GM19043 (cell line): Measurements from ENCODE around the gene DGKD.

ENCODE experiments used
- ATAC-seq: cut with Tn5 transposase; IDR thresholded peaks from one replicate; pipeline ENCODE4 v1.9.1; 2021; ENCODE audit warnings: low read depth; ENCODE audit not compliant: unreplicated experiment

The DGKD gene

DNA sequence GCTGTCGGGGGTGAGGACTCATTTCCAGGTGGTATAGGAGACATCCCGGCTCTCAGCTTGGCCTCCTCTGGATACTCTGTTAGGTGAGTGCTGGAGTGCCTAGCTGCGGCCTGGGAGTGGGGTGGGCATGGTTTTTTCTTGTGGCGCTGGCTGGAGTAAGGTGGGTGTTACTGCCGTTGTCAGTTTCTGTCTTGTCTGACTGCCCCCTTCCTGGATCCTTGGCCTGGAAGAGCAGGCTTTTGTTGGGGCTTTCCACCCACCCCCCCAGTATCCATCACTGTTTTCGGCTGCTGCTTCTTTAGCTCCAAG, 69.2 kb downstream of the DGKD start:
- no peak for ATAC-seq

DNA sequence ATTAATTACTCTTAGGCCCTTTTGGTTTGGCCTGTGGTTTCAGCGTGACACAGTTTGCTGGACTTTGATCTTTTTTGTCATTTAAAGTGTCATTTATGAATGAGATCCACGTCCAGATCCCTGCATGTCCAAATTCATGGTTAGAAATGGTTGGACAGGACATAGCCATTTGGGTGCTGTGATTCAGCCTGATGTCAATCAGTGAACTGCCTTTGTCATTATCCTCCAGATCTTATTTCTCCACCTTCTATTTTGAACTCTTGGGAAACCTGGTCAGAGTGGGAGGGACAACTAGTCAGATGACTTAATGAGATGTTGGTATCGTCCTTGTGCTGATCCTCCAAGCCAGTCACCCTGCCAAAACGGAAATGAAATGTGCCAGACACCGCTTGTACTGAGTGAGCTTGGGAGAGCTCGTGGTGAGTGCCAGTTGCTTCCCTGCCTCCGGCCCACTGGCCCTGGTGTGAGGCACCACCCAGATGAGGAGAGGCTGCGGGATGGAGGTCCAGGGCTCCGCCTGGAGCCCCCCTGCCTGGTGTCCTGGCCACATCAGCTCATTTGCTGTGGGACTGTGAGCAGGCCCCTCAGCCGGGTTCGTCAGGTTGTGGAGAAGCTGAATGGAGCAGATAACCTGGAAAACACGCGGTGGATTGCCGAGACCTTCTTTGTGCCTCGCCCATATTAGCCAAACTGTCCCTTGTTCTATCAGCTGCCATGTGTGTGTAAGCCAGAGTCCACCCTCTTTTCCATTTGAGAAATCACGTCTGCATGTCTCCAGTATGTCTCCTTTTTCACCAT, 70.1 kb downstream of the DGKD start:
- ATAC-seq: no peak

DNA sequence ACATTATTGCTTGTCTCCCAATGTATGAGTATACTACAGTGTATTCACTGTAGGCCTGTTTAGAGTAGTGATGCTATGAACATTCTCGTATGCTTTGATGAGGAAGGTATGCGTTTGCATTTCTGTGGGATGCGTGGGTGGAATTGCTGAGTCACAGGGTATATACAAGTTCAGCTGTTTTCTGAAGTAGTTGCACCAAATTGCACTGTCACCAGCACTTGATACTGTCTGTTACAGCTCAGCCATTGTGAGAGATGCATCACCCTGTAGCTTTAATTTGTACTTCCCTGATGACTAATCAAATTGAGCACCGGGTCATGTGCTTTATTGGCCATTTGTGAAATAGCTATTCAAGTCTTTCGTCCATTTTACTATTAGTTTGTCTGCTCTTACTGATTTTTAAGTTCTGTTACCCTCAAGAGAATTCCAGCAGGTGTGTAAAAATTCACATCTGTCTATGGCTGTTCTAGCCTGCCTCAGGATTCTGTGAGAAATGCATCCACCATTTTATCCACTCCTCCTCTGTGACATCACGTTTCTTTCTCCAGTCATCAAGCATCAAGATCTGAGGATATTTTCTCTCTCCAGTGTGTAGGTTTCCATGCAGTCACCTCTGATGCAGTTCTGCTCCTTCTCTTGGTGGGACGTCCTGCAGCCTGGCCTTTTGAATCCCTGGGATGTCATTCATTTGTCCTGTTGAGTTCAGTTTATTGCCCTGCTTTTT, 72.5 kb downstream of the DGKD start:
- ATAC-seq: no peak

DNA sequence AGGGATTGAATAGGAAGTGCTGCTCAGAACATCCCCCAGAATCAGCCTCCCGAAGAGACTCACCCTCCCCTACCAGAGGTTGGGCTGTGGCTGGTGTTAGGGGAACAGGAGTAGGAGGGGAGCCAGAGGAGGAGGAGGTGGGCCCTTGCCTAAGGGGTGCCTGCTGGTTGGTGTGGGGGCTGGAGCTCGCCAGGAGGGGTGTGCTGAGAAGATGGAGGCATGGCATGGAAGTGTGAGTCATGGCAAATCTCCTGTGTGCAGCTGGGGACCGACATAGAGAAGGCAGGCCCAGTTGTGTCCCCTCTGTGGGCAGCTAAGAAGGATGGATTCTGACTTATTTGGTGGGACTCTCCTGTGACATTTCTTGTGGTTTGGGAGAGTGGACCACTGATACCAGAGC, 73.7 kb downstream of the DGKD start:
- ATAC-seq: no peak

DNA sequence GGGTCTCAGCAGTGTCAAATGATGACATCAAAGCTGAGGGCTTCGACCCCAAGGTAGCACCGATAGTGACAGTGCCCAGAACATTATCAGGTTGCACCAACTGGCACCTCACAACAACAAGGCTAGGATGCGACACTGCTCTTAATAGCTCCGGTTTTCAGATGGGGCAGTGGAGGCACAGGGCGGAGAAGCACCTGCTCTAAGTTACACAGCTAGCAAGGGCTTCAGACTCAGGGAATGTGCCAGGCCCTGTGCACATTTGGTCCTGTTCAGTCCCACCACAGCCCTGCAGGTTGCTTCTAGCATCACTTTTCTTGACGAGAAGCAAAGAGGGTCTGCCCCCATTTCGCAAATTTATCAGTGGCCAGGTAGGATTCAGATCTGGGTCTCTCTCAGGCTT, 74.1 kb downstream of the DGKD start:
- no peak for ATAC-seq

DNA sequence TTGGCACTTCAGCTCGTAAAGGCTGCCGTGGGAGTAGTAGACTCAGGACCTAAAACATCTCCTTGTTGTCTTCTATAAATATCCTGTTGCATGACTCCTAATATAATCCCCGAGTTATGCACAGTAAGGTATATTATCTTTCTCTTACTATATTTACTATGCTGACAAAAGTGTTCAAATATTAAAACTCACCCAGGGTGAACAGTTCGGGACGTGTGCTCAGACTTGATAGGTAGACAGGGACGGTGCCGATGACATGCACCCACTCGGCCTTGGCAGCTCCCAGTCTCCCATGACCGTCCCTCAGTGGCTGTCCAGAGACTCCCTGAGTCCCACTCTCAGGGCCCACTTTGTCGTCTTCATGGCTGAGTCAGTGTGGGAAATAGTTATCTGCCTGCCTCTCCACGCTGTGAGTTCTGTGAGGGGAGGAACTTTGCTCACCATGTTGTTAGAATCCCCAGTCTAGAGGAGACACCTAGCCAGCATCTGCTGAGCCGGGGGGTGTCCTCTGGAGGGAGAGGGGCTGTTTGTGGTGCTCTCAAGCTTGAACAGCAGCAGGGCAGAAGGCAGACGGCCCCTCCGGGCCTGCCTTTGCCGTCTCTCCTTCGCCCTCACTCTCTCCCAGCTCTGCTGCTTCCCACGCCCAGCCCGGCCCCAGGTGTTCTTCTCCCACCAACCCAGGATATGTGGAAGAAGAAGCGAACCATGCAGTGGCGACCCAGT, 75.0 kb downstream of the DGKD start:
- no peak for ATAC-seq

DNA sequence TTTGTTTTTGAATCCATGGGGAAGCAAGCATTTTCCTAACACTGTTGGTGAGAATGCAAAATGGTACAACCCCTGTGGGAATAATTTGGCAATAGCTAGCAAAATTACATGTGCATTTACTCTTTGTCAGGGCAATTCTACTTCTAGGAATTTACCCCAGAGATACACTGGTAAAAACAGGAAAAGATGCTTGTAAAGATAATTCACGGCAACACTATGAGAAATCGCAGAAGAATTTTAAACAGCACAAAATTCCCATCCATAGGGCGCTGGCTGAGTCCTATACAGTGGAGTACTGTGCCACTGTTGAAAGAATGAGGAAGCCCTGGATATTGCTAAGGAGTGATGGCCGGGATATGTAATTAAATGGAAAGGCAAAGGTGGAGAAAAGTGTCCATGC, 75.8 kb downstream of the DGKD start:
- ATAC-seq: no peak

DNA sequence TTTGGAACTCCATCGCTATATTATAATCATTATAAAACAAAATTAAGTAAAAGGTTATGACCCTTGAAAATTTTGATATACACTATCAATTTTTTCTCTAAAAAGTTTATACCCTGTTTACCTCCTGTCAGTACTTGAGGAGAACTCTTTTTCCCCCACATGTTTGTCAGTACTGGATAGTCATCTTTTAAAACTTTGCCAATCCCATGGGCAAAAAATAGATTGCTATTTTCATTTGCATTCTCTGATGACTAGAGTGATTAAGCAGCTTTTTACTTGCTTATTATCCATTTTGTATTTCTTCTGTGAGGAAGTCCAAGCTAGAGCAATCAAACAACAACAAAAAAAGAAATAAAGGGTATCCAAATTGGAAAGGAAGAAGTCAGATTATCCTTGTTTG, 76.4 kb downstream of the DGKD start:
- no peak for ATAC-seq

DNA sequence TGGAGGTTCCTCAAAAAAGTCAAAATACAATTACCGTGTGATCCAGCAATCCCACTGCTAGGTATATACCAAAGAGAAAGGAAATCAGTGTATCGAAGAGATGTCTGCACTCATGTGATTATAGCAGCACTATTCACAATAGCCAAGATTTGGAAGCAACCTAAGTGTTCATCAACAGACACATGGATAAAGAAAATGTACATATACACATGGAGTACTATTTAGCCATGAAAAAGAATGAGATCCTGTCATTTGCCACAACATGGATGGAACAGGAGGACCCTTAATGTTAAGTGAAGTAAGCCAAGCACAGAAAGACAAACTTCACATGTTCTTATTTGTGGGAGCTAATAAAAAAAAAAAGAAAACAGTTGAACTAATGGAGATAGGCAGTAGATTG, 78.7 kb downstream of the DGKD start:
- no peak for ATAC-seq

DNA sequence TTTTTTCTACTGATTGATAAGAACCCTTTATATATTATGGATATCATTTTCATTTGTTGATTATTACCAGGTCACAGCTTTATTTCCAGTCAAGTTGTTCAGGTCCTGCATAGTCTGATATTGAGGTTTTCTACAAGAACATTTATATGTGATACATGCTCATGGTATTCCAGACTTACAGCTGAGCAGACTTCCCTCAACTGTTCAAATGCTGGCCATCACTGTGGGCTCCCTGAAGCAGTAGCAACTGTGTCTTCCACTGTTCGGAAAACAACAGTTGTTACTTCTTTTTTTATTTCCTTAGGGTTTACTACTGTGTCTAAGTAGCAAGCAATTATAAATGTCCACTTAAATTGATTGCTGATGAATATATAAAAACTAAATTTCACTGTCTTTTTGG, 79.5 kb downstream of the DGKD start:
- ATAC-seq: no peak

DNA sequence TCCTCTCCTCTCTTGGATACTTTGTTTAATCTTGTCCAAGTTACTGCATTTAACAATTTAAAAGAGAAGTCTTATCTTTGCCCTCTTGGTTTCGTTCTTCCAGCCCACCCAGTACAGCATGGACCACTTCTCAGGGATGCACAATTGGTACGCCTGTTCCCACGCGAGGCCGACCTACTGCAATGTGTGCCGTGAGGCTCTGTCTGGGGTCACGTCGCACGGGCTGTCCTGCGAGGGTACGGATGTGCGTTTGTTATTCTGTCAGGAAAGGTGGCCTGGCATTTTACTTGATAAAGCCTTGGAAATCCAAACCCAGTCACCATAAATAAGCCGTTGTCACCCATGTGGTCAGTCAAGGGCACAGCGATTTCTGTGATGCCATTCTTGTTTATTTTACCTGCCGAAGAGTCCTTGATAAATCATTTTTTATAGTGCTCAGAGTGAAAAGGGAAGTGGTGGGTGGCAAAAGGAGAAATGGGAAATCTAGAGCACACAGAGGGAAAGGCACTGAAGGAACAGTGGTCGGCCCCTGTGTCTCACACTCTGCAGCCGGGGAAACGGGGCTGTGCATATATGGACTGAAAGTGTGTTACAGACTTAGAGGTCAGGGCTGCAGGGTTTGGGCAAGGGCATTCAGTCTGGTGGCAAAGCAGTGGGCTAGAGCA, 80.5 kb downstream of the DGKD start:
- ATAC-seq: no peak

DNA sequence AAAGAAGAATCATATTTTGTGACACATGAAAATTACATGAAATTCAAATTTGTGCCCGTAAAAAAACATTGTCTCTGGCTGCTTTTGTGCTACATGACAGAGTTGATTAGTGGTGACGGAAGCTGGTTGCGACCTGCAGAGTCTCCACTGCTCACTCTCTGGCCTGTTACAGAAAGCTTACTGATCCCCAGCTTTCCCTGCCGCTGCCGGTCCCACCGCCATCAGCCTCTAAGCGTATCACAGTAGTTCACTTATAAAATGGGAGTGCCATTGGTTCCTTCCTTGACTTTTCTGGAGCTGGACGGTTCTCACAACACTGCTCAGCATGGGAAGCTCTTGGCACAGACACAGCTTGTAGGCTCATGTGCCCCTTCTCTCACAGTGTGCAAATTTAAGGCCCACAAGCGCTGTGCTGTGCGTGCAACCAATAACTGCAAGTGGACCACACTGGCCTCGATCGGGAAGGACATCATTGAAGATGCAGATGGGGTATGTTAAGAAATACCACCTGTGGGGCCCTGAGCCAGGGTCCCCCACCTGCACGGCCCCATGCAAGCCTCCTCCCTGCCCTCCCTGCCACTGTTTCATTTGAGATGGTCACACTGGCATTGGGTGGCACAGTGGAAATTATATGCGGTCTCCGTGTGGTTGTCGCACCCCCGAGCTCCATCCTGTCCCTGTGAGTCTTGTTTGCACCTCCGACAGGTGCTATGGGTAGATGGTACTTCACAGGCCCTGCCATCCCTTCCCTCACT, 81.3 kb downstream of the DGKD start:
- ATAC-seq: no peak

DNA sequence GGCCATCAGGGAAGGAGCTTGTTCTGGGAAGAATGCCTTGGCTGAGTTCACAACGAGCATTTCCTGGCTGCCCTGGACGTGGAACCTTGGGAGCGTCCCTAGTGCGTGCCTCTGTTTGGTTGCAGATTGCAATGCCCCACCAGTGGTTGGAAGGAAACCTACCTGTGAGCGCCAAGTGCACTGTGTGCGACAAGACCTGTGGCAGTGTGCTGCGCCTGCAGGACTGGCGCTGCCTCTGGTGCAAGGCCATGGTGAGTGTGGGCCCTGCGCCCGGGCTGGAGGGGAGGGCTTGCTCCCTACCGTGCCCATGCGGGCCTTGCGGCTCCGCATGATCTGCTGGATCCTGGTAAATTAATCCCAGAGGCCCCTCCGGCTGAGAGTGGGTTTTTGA, 81.9 kb downstream of the DGKD start:
- ATAC-seq: no peak

DNA sequence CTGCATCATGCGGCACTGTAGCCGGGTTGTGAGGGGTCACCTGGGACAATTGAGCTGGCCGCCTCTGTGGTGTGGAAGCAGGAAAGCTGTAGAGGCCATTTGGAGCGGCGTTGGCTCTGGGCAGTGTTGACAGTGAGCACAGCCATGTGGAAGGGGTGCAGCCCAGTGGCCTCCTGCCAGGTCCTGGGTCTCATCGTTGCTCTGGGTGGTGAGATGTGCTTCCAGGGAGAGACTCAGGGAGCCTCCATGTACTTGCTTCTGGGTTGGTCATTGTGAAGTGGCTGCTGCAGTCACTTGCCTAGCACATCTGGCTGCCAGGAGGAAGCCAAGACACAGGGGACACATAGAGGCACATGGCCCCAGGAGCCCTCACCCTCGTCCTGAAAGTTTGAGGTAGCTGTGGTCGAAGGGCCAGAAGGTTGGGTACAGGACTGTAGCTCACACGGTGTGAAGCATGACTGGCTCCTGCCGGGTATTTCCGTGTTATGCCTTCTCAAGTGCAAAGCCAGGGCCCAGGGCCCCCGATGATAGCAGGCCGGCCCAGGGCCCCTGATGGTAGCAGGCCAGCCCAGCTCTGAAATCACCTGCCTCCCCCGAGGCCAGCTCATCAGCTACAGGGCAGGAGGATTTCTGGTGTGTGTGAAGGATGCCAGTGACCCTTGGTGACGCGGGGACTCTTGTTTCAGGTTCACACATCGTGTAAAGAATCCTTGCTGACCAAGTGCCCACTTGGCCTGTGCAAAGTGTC, 82.6 kb downstream of the DGKD start:
- ATAC-seq: no peak

DNA sequence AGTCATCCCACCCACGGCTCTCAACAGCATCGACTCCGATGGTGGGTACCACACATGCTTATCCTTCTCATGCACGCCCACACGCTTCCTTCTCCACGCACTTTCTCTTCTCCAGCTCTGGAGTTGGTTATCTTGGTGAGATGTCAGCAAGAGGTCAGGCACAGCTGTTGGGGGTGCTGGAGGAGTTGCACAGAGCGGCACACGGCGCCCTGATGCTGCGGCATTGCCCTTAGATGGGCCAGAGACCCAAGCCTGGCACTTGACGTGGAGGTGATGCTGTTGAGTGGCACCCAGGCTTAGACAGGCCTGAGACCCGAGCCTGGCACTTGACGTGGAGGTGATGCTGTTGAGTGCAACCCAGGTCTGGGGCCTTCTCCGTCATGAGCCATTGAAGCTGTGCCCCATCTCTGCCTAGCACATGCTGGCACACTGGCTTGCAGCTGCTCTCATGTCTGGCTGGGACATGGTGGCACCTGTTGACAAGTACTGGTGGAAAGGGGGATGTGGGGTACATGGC, 83.2 kb downstream of the DGKD start:
- no peak for ATAC-seq

DNA sequence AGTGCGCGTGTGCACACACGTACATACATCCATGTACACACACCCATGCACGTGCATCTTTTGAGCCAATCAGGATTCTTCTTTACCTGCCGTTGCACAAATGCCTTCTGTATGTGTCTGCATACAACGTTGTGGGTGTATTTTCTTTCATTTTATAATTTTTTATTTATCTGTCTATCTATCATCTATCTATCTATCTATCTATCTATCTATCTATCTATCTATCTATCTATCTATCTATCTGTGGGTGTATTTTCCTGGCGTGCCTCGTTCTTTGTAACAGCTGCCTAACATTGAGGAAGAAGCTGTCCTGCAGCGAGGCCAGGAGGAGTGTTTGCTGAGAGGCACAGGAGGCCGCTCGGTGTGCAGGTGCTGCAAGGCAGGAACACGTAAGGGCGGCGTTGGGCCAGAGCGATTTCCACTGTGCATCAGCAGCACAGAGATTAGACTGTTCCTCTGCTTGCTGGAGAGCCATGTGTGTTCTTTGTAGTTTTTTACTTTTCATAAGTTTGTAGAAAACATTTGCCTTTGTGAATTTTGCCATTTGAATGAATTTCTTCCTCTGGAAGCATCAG, 84.4 kb downstream of the DGKD start:
- ATAC-seq: no peak

DNA sequence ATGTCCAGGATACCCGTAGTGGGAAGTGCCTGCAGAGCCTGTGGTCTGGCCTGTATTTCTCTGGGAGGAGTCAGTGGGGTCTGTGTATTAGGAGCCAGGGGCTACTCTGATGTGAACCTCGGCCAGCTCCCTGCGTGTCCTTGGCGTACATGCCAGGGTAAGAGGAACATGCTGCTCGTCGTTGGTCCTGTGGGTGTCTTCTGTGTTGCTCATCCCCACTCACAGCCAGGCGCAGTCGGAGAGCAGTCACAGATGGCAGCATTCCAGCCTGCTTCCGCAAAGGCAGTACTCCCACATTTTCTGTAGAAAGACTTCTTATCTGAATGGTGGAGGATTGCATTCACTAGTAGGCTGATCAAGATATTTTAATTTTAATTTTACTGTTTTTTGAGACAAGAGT, 84.9 kb downstream of the DGKD start:
- no peak for ATAC-seq

DNA sequence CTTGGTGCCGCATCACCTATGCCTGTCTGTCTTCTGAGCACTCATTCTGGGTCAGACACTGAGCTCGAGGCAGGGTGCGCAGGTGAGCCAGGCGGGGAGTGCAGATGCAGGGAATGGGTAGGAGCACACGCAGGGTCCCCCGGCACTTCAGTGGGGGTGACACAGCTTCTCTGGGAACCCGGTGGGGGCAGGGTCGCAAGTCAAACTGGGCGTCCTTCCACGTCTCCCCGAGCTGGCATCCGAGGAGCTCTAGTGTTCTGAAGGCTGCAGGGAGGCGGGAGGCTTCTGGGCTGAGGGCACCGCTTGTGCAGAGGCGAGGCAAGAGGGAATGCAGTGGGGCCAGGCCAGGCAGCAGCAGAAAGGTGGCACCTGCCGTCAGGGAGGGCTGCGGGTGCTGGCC, 86.0 kb downstream of the DGKD start:
- no peak for ATAC-seq

DNA sequence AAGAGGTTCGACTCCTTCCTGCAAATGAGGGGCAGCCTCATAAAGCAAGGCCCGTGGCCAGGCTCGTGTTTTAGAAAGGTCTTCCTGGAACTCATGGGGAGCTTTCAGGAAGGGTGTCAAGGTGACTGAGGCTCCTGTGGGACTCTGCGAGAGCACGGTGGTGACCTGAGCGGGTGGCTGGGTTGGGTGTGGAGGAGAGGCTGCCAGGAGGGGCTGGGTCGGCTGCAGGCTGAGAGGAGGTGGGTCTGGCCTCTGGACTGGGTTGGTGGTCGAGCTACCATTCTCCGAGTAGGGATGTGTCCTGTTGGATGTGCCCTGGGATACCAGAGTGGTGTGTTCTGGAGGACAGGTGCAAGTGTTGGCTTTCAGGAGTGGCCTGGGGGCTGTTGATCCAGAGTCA, 86.4 kb downstream of the DGKD start:
- ATAC-seq: no peak
